ENCODE data around the gene PIP4K2A. TPM values are rescaled to one million over a fixed set of nuclear protein-coding genes. Genes with fewer than 3 reads are reported as not detected.

The PIP4K2A gene
- total RNA-seq, 2 donors from 2014 or later: 13.2 to 17.4 TPM

DNA sequence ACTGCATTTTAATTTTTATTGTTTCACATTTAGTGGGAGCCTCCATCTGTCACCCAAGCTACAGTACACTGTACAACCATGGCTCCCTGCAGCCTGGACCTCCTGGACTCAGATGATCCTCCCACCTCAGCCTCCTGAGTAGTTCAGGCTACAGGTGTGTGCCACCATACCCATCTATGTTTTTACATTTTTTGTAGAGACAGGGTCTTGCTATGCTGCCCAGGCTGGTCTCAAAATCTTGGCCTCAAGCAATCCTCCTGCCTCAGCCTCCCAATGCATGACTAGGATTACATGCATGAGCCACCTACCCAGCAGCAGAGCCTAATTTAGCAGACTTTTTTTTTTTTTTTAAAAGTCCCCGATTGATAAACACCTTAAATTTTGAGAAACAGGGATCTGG, 5.6 kb downstream of the PIP4K2A start:
- intact Hi-C loops (cut with DNase I): no loop called here
- no peaks in the 10 kb centered on the region for H3K9me3 ChIP-seq
- TF ChIP-seq POLR2A (IDR thresholded peaks at IDR 0.05) (no peak), POLR2AphosphoS5 (IDR thresholded peaks at IDR 0.05) (no peak)
- TF ChIP-seq, protein P1, sequence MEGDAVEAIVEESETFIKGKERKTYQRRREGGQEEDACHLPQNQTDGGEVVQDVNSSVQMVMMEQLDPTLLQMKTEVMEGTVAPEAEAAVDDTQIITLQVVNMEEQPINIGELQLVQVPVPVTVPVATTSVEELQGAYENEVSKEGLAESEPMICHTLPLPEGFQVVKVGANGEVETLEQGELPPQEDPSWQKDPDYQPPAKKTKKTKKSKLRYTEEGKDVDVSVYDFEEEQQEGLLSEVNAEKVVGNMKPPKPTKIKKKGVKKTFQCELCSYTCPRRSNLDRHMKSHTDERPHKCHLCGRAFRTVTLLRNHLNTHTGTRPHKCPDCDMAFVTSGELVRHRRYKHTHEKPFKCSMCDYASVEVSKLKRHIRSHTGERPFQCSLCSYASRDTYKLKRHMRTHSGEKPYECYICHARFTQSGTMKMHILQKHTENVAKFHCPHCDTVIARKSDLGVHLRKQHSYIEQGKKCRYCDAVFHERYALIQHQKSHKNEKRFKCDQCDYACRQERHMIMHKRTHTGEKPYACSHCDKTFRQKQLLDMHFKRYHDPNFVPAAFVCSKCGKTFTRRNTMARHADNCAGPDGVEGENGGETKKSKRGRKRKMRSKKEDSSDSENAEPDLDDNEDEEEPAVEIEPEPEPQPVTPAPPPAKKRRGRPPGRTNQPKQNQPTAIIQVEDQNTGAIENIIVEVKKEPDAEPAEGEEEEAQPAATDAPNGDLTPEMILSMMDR (IDR thresholded peaks at IDR 0.05): no peak
- DNase-seq (ENCODE audit: low spot score): no peak
- no peaks in the 10 kb centered on the region for H3K4me1 ChIP-seq (replicated peaks)
- no peaks in the 10 kb centered on the region for H3K27me3 ChIP-seq (replicated peaks; ENCODE audit: insufficient read depth)
- H3K4me3 ChIP-seq: no peak overlapping the region
- H3K36me3 ChIP-seq: no peaks in the 10 kb centered on the region
- WGBS: 93% methylated on average over 1 of the region's 1 CpG
- H3K27ac ChIP-seq: no peak overlapping the region

DNA sequence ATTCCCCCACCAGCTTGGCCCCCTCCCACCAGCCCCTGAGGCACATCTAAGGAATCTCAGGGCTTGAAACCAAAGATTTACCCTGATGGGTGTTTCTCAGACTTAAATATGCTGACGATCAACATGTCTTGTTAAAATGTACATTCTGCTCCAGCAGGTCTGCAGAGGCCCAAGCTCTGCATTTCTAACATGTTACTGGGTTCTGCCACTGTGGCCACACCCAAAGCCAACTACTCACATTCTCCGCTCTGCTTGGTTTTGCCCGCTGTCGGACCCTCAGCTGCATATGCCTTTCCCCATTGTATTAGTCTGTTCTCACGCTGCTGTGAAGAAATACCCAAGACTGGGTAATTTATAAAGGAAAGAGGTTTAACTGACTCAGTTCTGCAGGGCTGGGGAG, 8.9 kb downstream of the PIP4K2A start:
- DNase-seq (ENCODE audit: low spot score): no peak
- intact Hi-C loops (cut with DNase I): no loop called here
- Histone ChIP-seq H3K4me1 (replicated peaks) (no peaks in the 10 kb centered on the region), H3K4me3 (no peak overlapping the region), H3K27me3 (replicated peaks; ENCODE audit: insufficient read depth) (no peaks in the 10 kb centered on the region), H3K27ac (no peak overlapping the region), H3K9me3 (no peaks in the 10 kb centered on the region), H3K36me3 (no peaks in the 10 kb centered on the region)
- 95% methylated on average over 5 of the region's 5 CpGs for WGBS
- TF ChIP-seq POLR2AphosphoS5 (IDR thresholded peaks at IDR 0.05): no peak
- TF ChIP-seq POLR2A (IDR thresholded peaks at IDR 0.05): no peak
- TF ChIP-seq, protein P1 (IDR thresholded peaks at IDR 0.05): no peak

DNA sequence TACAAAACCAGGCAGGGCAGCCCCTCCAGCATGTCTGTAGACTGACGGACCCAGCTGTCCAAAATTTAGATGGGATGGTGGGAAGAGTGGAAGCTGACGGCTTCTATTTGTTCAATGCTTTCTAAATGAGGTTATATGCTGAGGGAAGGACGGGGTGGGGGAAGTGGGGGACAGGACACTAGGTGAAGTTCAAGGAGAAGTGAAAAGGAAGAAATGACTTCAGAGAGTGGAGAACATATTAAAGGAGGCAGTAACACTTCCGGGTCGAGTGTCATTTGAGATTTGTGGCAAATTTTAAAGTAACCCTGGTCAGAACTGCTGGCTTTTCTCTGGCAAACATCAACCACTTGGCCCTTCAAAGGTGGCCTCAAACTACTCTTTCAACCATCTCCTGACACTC, 9.4 kb downstream of the PIP4K2A start:
- no peak overlapping the region for H3K27ac ChIP-seq
- H3K4me1 ChIP-seq (replicated peaks): no peaks in the 10 kb centered on the region

DNA sequence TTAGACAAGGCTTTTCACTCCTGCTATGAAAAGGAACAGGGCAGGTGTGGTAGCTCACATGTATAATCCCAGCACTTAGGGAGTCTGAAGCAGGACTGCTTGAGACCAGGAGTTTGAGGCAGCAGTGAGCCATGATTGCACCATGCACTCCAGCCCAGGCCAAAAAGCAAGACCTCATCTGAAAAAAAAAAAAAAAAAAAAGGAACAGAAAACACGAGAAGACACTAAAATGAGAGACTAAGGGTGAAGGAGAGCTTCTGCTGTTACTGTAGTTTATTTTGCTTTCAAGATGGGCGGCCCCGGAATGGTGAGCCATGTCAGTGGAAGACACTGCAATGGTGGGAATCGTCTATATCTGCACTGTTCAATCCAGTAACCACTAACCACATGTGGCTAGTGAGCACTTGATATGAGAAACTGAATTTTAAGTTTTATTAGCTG, 9.9 kb downstream of the PIP4K2A start:
- TF ChIP-seq POLR2A (IDR thresholded peaks at IDR 0.05) (no peak), POLR2AphosphoS5 (IDR thresholded peaks at IDR 0.05) (no peak)
- TF ChIP-seq, protein P1 (IDR thresholded peaks at IDR 0.05): no peak
- Histone ChIP-seq H3K4me1 (replicated peaks) (no peaks in the 10 kb centered on the region), H3K27me3 (replicated peaks; ENCODE audit: insufficient read depth) (no peaks in the 10 kb centered on the region), H3K4me3 (no peak overlapping the region), H3K9me3 (no peaks in the 10 kb centered on the region), H3K27ac (no peak overlapping the region), H3K36me3 (no peaks in the 10 kb centered on the region)
- 80% methylated on average over 4 of the region's 4 CpGs for WGBS
- intact Hi-C loops (cut with DNase I): no loop called here
- DNase-seq (ENCODE audit: low spot score): no peak

More for the DNA sequence above, 9.4 kb downstream of the PIP4K2A start:
- no peak for TF ChIP-seq POLR2A (IDR thresholded peaks at IDR 0.05)
- no peak for TF ChIP-seq POLR2AphosphoS5 (IDR thresholded peaks at IDR 0.05)
- TF ChIP-seq, protein P1 (IDR thresholded peaks at IDR 0.05): no peak
- Histone ChIP-seq H3K36me3 (no peaks in the 10 kb centered on the region), H3K27me3 (replicated peaks; ENCODE audit: insufficient read depth) (no peaks in the 10 kb centered on the region), H3K9me3 (no peaks in the 10 kb centered on the region), H3K4me3 (no peak overlapping the region)
- 86% methylated on average over 5 of the region's 5 CpGs for WGBS
- intact Hi-C loops (cut with DNase I): no loop called here
- DNase-seq (ENCODE audit: low spot score): no peak

DNA sequence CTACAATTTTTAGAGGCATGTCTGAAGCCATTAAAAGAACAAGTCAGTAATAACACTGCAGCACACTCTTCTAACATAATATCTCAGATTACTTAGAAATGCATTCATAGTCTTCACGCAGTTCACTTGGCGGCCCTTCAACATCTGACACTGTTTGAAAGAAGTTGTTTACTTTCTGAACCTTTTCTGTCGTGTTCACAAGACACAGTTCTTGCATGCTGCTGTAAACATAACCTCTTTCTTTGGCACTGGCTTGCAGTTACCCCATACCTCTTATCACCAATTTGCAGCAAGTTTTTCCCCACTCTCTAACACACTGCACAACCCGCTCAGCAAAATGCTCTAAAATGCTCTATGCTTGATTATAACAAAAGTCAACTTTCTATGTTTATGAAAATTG, 12.0 kb downstream of the PIP4K2A start:
- Histone ChIP-seq H3K9me3 (no peaks in the 10 kb centered on the region), H3K27me3 (replicated peaks; ENCODE audit: insufficient read depth) (no peaks in the 10 kb centered on the region), H3K27ac (no peak overlapping the region), H3K4me1 (replicated peaks) (no peaks in the 10 kb centered on the region), H3K36me3 (no peaks in the 10 kb centered on the region), H3K4me3 (no peak overlapping the region)
- WGBS: 42% methylated on average over 4 of the region's 4 CpGs
- TF ChIP-seq POLR2AphosphoS5 (IDR thresholded peaks at IDR 0.05) (no peak), POLR2A (IDR thresholded peaks at IDR 0.05) (no peak)
- TF ChIP-seq, protein P1 (IDR thresholded peaks at IDR 0.05): no peak
- no peak for DNase-seq (ENCODE audit: low spot score)
- intact Hi-C loops (cut with DNase I): no loop called here

All from prostate gland (tissue), 2 donors.